ENCODE measurements around the gene ASXL2. TPM values are rescaled to one million over a fixed set of nuclear protein-coding genes. Genes with fewer than 3 reads are reported as not detected.

Gene ASXL2
- total RNA-seq, 1 experiment from 2014 or later, result 34.0 TPM

DNA sequence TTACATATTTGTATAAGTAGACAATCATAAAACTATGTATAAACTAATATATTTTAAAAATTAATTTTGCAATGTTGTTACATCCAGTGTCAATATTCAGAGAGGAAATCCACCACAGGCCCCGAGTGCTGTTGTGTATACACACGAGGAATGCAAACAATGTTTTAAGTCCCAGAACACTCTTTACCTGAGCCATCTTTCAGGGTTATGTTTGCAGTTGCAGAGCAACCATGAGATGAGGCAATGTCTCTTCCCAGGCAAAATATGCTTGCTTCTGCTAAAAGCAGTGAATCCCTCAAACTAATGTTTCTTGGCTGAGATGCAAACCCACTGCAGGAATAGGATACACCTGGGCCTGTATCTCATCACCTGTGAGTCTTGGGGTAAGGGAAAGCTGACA lies 91.3 kb downstream of the ASXL2 start:
- H3K9me3 Mint-ChIP-seq (ENCODE audit: unreplicated experiment), result no peaks in the 10 kb centered on the region
- ChIA-PET POLR2A (no interaction called here), CTCF (interaction anchor here (0.7 kb wide), 1 partner anchor 74 kb away, joined by 3 read pairs; no protein-coding TSS in a partner anchor)
- no peak overlapping the region for H3K4me3 Mint-ChIP-seq (ENCODE audit: unreplicated experiment)
- no TSS peak for BruUV-seq (replicated peaks)
- no peak overlapping the region for H3K27ac Mint-ChIP-seq (ENCODE audit: low read depth, unreplicated experiment)
- intact Hi-C loops (cut with micrococcal nuclease), result no loop called here
- H3K4me1 Mint-ChIP-seq (ENCODE audit: insufficient read depth, unreplicated experiment), result no peaks in the 10 kb centered on the region
- TF ChIP-seq, protein P1, sequence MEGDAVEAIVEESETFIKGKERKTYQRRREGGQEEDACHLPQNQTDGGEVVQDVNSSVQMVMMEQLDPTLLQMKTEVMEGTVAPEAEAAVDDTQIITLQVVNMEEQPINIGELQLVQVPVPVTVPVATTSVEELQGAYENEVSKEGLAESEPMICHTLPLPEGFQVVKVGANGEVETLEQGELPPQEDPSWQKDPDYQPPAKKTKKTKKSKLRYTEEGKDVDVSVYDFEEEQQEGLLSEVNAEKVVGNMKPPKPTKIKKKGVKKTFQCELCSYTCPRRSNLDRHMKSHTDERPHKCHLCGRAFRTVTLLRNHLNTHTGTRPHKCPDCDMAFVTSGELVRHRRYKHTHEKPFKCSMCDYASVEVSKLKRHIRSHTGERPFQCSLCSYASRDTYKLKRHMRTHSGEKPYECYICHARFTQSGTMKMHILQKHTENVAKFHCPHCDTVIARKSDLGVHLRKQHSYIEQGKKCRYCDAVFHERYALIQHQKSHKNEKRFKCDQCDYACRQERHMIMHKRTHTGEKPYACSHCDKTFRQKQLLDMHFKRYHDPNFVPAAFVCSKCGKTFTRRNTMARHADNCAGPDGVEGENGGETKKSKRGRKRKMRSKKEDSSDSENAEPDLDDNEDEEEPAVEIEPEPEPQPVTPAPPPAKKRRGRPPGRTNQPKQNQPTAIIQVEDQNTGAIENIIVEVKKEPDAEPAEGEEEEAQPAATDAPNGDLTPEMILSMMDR (IDR thresholded peaks at IDR 0.05; ENCODE audit: unreplicated experiment), result no peak
- H3K27me3 Mint-ChIP-seq (ENCODE audit: insufficient read depth, unreplicated experiment), result no peaks in the 10 kb centered on the region
- H3K36me3 Mint-ChIP-seq (ENCODE audit: insufficient read depth, unreplicated experiment), result peaks cover 21% of the 10 kb centered on the region
- no peak for DNase-seq (ENCODE audit: unreplicated experiment)

GRCh38 chr2:25784404-25784803 lies 93.9 kb downstream of the ASXL2 start:
- no peak overlapping the region for H3K4me3 Mint-ChIP-seq (ENCODE audit: unreplicated experiment)
- no TSS peak for BruUV-seq (replicated peaks)
- H3K36me3 Mint-ChIP-seq (ENCODE audit: insufficient read depth, unreplicated experiment), result peaks cover 20% of the 10 kb centered on the region
- ChIA-PET CTCF (no interaction called here), POLR2A (interaction anchor here (0.9 kb wide), 1 partner anchor 12 kb away, joined by 4 read pairs; no protein-coding TSS in a partner anchor)
- H3K27me3 Mint-ChIP-seq (ENCODE audit: insufficient read depth, unreplicated experiment), result no peaks in the 10 kb centered on the region
- no peaks in the 10 kb centered on the region for H3K9me3 Mint-ChIP-seq (ENCODE audit: unreplicated experiment)
- no peak for DNase-seq (ENCODE audit: unreplicated experiment)
- intact Hi-C loops (cut with micrococcal nuclease), result no loop called here
- no peaks in the 10 kb centered on the region for H3K4me1 Mint-ChIP-seq (ENCODE audit: insufficient read depth, unreplicated experiment)
- no peak overlapping the region for H3K27ac Mint-ChIP-seq (ENCODE audit: low read depth, unreplicated experiment)
- TF ChIP-seq, protein P1 (IDR thresholded peaks at IDR 0.05; ENCODE audit: unreplicated experiment), result no peak

DNA sequence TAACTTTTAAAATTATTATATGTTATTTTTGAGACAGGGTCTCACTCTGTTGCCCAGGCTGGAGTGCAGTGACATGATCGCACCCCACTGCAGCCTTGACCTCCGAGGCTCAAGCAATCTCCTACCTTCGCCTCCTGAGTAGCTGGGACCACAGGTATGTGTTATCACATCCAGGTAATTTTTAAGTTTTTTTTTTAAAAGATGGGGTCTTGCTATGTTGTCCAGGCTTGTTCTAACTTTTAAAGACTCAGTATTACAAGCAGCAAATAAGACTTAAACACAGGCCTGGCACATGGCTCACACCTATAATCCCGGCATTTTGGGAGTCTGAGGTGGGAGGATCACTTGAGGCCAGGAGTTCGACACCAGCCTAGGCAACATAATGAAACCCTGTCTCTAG lies 101.2 kb downstream of the ASXL2 start:
- intact Hi-C loops (cut with micrococcal nuclease), result no loop called here
- TF ChIP-seq, protein P1 (IDR thresholded peaks at IDR 0.05; ENCODE audit: unreplicated experiment), result no peak
- no peak for DNase-seq (ENCODE audit: unreplicated experiment)
- H3K27me3 Mint-ChIP-seq (ENCODE audit: insufficient read depth, unreplicated experiment), result no peaks in the 10 kb centered on the region
- CTCF ChIA-PET, result interaction anchor here (0.6 kb wide), 1 partner anchor 211 kb away, joined by 3 read pairs; no protein-coding TSS in a partner anchor
- H3K4me3 Mint-ChIP-seq (ENCODE audit: unreplicated experiment), result no peak overlapping the region
- no TSS peak for BruUV-seq (replicated peaks)
- POLR2A ChIA-PET, result interaction anchor here (0.5 kb wide), 1 partner anchor 177 kb away, joined by 3 read pairs; no protein-coding TSS in a partner anchor
- H3K36me3 Mint-ChIP-seq (ENCODE audit: insufficient read depth, unreplicated experiment), result peaks cover 18% of the 10 kb centered on the region
- H3K27ac Mint-ChIP-seq (ENCODE audit: low read depth, unreplicated experiment), result no peak overlapping the region
- no peaks in the 10 kb centered on the region for H3K9me3 Mint-ChIP-seq (ENCODE audit: unreplicated experiment)
- H3K4me1 Mint-ChIP-seq (ENCODE audit: insufficient read depth, unreplicated experiment), result no peaks in the 10 kb centered on the region

- ChIA-PET POLR2A (interaction anchor here (0.6 kb wide), 1 partner anchor 28 kb away, joined by 3 read pairs; no protein-coding TSS in a partner anchor), CTCF (no interaction called here)
- BruUV-seq (replicated peaks), result no TSS peak
- H3K9me3 Mint-ChIP-seq (ENCODE audit: unreplicated experiment), result no peaks in the 10 kb centered on the region
- peaks cover 49% of the 10 kb centered on the region for H3K36me3 Mint-ChIP-seq (ENCODE audit: insufficient read depth, unreplicated experiment)
- H3K27me3 Mint-ChIP-seq (ENCODE audit: insufficient read depth, unreplicated experiment), result no peaks in the 10 kb centered on the region
- H3K4me1 Mint-ChIP-seq (ENCODE audit: insufficient read depth, unreplicated experiment), result no peaks in the 10 kb centered on the region
- H3K27ac Mint-ChIP-seq (ENCODE audit: low read depth, unreplicated experiment), result no peak overlapping the region
- TF ChIP-seq, protein P1 (IDR thresholded peaks at IDR 0.05; ENCODE audit: unreplicated experiment), result no peak
- no peak overlapping the region for H3K4me3 Mint-ChIP-seq (ENCODE audit: unreplicated experiment)
- DNase-seq (ENCODE audit: unreplicated experiment), result no peak
- intact Hi-C loops (cut with micrococcal nuclease), result no loop called here
Measured at GRCh38 chr2:25772078-25772477, 106.2 kb downstream of the ASXL2 start.
